Epithelial cell of esophagus (primary cell): ENCODE measurements around the gene TEAD3.
A peak's percentile ranks its signal among the peaks of the same experiment; 100 is the strongest.

ENCODE experiments used
- DNase-seq: peaks from one replicate; pipeline ENCODE4 v3.0.0; 2010; ENCODE audit warnings: low read depth
- H3K4me3 ChIP-seq: 2 replicates; pipeline ENCODE4 v1.5.1; 2011; ENCODE audit warnings: mild to moderate bottlenecking, low read length, control low read depth
- TF ChIP-seq, protein P1 (sequence below): IDR thresholded peaks from 2 replicates; pipeline ENCODE4 v1.5.1; 2011; ENCODE audit warnings: low read depth, mild to moderate bottlenecking, low read length, control low read depth, inconsistent platforms; ENCODE audit not compliant: insufficient read depth; ENCODE audit errors: missing control alignments

Gene TEAD3

DNA sequence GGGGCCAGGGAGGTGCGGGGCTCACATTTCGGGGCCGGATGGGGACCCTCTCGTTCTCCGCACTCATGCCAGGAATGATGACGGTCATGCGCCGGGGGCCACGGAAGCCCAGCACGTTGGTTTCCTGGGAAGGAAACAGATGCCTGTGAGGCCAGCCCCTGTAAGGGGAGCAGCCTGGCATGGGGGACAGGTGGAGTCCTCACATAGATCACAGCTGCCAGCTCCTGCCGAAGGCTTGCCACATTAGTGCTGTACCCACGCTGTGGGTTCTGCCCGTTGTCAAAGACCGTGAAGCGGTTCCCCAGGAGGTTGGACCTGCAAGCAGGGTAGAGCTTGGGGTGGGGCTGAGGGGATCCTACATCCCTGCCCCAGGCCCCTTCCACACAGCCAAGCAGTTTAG lies 6.7 kb upstream of the TEAD3 start:
- TF ChIP-seq, protein P1, sequence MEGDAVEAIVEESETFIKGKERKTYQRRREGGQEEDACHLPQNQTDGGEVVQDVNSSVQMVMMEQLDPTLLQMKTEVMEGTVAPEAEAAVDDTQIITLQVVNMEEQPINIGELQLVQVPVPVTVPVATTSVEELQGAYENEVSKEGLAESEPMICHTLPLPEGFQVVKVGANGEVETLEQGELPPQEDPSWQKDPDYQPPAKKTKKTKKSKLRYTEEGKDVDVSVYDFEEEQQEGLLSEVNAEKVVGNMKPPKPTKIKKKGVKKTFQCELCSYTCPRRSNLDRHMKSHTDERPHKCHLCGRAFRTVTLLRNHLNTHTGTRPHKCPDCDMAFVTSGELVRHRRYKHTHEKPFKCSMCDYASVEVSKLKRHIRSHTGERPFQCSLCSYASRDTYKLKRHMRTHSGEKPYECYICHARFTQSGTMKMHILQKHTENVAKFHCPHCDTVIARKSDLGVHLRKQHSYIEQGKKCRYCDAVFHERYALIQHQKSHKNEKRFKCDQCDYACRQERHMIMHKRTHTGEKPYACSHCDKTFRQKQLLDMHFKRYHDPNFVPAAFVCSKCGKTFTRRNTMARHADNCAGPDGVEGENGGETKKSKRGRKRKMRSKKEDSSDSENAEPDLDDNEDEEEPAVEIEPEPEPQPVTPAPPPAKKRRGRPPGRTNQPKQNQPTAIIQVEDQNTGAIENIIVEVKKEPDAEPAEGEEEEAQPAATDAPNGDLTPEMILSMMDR: no peak
- H3K4me3 ChIP-seq: no peak overlapping the region
- DNase-seq: no peak

GRCh38 chr6:35501784-35502183 lies 4.9 kb upstream of the TEAD3 start:
- TF ChIP-seq, protein P1: no peak
- no peak overlapping the region for H3K4me3 ChIP-seq
- DNase-seq: no peak

DNA sequence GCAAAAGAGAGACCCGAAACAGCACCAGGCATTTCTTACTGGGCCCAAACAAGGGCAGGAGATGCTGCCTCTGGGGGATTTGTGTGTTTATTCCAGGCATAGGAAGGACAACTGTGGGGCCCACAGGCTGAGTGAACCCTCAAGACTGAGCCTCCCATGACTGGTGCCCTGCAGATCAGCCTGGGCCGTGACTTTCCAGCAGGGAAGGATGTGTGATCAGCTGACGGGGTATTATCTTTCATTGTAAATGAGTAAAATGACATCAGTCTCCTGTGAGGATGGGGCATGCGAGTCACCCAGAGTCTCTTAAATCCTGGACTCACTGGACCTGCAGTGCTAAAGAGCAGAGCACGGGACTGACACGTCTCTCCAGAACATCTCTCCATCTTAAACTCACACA lies 3.9 kb upstream of the TEAD3 start:
- TF ChIP-seq, protein P1: no peak
- peak; percentile 63 for DNase-seq
- H3K4me3 ChIP-seq: no peak overlapping the region

- TF ChIP-seq, protein P1: no peak
- no peak overlapping the region for H3K4me3 ChIP-seq
- no peak for DNase-seq
Observed at GRCh38 chr6:35499372-35499771, 2.5 kb upstream of the TEAD3 start.

GRCh38 chr6:35498422-35499067 lies 1.7 kb upstream of the TEAD3 start:
- DNase-seq: no peak
- TF ChIP-seq, protein P1: no peak
- peak overlapping the region; percentile 67 for H3K4me3 ChIP-seq

GRCh38 chr6:35497571-35498421 lies 917 bp upstream of the TEAD3 start:
- TF ChIP-seq, protein P1: peak; percentile 5
- peak; percentile 60 for DNase-seq

More at GRCh38 chr6:35497571-35498421, 917 bp upstream of the TEAD3 start:
- H3K4me3 ChIP-seq: peak overlapping the region; percentile 67
